ENCODE results near the gene STON2.
A peak's percentile ranks its signal among the peaks of the same experiment; 100 is the strongest.
"Not testable (repeated sequence)": the region's sequence is repeated elsewhere in the genome, so short reads cannot be mapped to it uniquely, and the experiment has no call there.

The STON2 gene, protein sequence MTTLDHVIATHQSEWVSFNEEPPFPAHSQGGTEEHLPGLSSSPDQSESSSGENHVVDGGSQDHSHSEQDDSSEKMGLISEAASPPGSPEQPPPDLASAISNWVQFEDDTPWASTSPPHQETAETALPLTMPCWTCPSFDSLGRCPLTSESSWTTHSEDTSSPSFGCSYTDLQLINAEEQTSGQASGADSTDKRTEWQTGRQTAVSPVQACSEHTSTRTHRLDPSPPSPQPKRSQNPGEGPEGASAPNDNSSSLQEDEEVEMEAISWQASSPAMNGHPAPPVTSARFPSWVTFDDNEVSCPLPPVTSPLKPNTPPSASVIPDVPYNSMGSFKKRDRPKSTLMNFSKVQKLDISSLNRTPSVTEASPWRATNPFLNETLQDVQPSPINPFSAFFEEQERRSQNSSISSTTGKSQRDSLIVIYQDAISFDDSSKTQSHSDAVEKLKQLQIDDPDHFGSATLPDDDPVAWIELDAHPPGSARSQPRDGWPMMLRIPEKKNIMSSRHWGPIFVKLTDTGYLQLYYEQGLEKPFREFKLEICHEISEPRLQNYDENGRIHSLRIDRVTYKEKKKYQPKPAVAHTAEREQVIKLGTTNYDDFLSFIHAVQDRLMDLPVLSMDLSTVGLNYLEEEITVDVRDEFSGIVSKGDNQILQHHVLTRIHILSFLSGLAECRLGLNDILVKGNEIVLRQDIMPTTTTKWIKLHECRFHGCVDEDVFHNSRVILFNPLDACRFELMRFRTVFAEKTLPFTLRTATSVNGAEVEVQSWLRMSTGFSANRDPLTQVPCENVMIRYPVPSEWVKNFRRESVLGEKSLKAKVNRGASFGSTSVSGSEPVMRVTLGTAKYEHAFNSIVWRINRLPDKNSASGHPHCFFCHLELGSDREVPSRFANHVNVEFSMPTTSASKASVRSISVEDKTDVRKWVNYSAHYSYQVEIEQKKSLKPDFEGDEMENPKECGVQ

DNA sequence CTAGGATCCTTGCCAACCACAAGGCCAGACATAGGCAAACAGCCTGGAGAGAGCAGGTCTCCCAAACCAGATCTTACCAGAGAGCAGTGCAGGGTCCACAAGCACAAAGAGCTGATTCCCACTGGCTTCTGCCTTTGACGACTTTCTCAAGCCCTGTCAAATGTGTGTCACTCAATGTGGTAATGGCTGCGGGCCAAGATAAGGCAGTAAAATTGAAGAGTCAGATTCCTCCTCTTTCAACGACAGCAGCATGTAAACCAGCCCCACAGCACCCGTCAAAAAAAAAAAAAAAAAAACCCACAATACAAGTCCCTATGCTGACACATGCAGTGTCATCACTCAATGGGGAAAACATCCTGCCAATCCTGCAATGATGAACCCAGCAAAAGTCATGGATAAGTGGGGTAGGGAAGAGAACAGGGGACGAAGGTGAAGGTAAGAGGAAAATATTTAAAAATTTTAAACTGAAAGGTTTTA is at the start of gene STON2:
STON2 (minus strand) TSS at position 123 of the 477 bp plus-strand sequence. CDS start 1,942 bp downstream, outside the sequence.
- DNase-seq = peak; percentile 54

DNA sequence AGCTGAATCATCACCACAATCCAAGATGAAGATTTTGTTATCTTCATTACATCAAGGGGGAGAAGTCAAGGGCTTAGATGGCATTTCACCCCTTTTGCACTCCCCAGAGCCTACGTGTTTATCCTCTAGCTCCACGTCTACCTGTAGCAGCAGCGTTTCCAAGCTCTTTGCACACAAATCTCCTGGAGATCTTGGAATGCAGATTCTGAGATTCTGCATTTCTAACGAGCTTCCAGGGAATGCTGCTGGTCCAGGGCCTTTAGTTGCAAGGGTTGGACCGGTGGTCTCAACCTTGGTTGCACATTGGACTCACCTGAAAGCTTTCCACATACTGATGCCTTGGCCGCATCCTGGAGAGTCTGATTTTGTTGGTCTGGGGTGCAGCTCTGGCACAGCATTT is 49.5 kb upstream of the STON2 start:
- DNase-seq = no peak

- DNase-seq = peak; percentile 77
These were observed 49.0 kb upstream of the STON2 start for GRCh38 chr14:81449114-81449513.

GRCh38 chr14:81447021-81447764 is 47.1 kb upstream of the STON2 start:
- DNase-seq = peak; percentile 50

- no peak for DNase-seq
These were observed 46.3 kb upstream of the STON2 start for GRCh38 chr14:81446279-81447007.

- DNase-seq = no peak
These were observed 41.6 kb upstream of the STON2 start for GRCh38 chr14:81441626-81442134.

- no peak for DNase-seq
These were observed 39.9 kb upstream of the STON2 start for GRCh38 chr14:81440041-81440440.

DNA sequence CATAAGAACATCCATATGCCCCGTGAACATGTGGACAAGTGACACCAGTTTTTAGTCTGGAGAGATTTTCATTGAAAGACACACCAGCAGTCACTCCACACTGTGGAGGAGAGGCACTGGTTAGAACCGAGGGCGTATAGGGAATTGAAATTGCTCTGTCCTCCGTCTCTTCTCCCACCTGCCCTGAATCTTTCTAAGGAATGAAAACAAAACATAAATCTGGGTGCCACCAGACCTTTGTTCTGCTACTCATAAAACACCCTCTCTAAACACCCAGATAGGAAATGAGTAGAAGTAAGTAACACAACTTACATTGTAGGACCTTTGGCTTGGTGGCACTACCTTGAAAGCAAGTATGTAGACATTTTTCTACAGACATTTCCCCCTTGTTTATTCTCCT is 37.1 kb upstream of the STON2 start:
- DNase-seq = no peak

- peak; percentile 84 for DNase-seq
These were observed 36.4 kb upstream of the STON2 start for GRCh38 chr14:81436296-81437138.

GRCh38 chr14:81435391-81436295 is 35.5 kb upstream of the STON2 start:
- DNase-seq = peak; percentile 73

DNA sequence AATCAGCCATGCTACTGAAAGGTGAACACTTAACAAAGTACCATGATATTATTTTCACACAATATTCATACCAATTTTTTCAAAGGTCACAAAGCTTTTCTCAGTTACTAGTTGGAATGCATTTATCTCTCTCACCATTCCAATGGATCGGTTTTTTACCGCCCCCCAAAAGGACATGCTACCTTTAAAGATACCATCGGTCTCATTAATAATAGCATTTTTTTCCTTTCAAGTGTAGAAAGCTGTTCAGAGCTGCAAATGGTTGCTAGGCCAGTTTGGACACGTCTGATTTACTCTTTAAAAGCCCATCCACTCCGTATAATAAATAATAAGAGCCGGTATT is 34.9 kb upstream of the STON2 start:
- DNase-seq = no peak

GRCh38 chr14:81434230-81434629 is 34.1 kb upstream of the STON2 start:
- DNase-seq = no peak

DNA sequence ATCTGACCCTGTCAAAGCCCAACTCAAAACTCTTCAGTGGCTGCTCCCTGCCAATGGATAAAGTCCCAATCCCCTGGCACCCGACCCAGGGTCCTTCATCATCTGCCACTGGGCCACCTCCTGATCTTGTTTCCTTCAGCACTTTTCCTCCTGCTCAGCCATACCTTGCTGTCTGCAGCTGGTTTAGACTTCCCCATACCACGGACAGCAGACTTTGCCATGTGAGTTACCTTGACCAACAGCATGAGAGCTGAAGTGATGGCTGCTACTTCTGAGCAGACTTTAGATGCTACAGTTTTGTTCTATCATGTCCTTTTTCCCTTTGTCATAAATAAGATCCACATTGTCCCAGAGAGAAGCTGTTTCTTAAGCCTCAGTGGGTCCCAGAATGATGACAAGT is 33.3 kb upstream of the STON2 start:
- DNase-seq = no peak

GRCh38 chr14:81432219-81432661 is 32.1 kb upstream of the STON2 start:
- DNase-seq = peak; percentile 38

DNA sequence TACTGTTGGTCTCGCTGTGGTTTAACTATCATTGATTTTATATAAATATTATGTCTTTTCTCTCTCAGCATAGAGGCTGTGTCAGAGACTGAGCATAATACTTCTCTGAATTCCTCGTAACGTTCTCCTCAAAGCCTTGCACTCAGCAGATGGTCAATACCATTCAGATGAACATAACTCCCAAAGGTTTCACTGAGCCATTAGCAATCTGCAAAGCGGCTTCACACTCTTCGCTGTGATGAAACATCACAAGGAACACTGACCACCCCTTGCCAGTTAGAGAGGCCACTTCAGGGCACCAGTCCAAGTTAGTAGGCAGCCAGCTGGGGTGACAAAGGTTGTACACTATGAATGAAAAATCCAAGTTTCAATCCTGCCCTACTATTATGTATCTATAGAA is 30.1 kb upstream of the STON2 start:
- no peak for DNase-seq

GRCh38 chr14:81429749-81430148 is 29.6 kb upstream of the STON2 start:
- DNase-seq = not testable (repeated sequence)

DNA sequence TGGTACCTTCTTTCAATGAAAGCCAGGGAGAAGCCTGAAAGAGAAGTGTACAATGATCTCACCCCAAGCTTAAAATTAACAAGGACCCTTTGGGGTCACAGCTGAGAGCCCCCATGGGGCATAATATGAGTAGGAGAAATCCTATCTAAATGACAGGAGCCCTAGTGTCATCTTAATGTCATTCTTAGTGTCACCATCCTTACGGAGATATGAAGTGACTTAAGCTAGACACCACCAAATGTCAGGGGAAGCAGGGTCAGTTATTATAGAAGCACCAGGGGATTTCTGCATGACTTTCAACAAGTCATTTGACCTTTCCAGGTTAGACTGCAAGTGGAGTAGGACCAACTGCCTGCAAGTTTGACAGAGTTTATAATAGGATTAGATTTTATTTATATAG is 28.9 kb upstream of the STON2 start:
- no peak for DNase-seq

- peak; percentile 52 for DNase-seq
These were observed 27.4 kb upstream of the STON2 start for GRCh38 chr14:81427348-81428058.

- DNase-seq = peak; percentile 69
These were observed 23.4 kb upstream of the STON2 start for GRCh38 chr14:81423504-81423903.

Data from left hindlimb (tissue), 1 donor.